ENCODE results near the gene LACTBL1.

Gene LACTBL1

GRCh38 chr1:22944346-22945055 lies 28.2 kb downstream of the LACTBL1 start:
- no peak for DNase-seq (ENCODE audit: low spot score)

DNA sequence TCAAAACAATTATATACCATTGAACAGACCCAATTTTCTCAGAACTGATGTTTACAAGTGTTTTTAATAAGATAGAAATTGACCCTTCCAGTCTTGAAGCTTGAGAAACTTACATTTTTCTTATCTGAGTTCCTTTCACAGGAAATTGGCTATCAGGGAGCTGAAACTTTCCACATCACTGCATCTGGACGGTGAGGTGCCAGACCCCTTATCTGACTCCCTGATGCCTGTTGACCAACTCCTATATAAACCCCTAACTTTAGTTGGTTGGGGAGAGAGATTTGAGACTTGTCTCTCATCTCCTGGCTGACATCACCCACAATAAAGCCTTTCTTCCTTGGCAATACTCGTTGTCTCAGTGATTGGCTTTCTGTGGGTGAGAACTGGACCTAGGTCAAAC lies 31.4 kb downstream of the LACTBL1 start:
- no peak for DNase-seq (ENCODE audit: low spot score)

- no peak for DNase-seq (ENCODE audit: low spot score)
Measured at GRCh38 chr1:22936681-22937080, 36.0 kb downstream of the LACTBL1 start.

DNA sequence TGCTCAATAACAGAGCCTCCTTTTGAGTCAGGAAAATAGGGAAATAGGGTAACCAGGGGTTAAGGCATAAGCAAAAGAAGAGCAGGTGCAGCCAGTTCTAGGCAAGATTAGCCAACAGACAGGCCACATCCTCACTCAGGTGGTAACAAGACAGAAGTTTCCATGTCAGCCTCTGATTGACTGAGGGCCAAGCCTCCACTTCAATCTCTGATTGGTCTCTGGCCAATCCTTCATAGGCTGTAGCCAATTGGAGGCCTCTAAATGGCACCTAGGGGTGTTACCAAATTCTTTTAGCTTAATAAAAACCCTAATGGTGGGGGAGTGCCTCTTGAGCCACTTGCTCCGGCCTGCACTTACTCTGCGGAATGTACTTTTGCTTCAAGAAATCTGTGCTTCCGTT lies 37.2 kb downstream of the LACTBL1 start:
- DNase-seq (ENCODE audit: low spot score), result no peak

GRCh38 chr1:22932803-22933470 lies 39.7 kb downstream of the LACTBL1 start:
- DNase-seq (ENCODE audit: low spot score), result no peak

DNA sequence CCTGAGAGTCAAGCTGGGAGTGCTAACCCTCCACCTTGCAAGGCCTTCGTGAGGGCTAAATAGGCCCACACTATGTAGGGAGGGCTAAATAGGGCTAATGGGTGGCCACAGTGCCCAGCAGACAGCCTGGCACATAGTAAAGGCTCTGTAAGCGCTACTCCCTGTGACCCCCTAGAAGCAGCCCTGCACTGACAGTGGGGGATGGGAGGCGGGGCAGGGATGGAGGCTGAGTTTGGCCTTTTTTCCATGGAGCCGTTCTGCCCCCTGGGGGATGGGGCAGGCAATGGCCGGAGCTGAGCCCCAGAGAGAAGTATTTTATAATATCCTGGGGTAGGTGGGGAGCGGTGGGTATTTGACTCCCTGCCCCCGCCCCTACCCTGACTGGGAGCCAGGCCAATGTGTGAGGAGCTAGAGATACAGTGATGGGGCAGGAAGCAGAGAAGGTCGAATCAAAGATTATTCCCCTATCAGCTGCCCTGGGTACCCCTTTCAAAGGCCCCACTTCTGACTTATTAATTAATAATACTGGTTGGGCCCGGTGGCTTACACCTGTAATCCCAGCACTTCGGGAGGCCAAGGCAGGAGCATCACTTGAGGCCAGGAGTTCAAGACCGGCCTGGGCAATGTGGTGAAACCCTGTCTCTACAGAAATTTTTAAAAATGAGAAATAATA lies 42.3 kb downstream of the LACTBL1 start:
- peak; percentile 31 for DNase-seq (ENCODE audit: low spot score)

DNA sequence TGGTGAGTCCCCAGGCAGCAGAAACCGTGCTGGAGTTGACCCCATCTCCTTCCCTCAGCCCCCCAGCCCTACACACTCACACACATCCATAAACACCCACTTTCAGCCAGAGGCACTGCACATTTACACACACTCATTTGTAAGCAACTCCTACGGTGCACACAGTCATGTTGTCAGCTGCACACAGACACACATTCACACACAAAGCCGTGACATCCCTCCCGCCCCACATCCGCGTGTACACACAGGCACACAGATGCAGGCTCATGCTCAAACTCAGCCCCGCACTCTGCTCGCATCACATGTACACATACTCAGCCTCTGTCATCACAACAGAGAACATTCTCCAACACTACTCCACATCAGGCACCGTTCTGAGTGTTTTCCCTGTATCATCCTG lies 47.6 kb downstream of the LACTBL1 start:
- DNase-seq (ENCODE audit: low spot score), result no peak

DNA sequence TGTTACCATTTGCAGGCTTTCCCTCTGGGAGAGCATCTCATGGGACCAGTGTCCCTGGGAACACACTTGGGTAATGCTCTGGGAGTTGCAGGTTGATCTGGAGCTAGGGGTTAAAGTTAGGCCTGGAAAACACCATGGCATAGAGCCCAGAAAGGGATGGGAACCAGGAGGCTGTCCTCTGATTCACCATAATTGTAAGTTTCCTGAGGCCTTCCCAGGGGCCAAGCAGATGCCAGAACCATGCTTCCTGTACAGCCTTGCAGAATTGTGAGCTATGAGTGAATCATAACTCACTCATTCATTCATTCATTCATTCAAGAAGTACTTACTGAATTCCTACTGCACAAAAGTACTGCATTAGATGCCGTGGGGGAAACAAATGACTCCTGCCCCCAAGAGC lies 50.0 kb downstream of the LACTBL1 start:
- DNase-seq (ENCODE audit: low spot score), result no peak

DNA sequence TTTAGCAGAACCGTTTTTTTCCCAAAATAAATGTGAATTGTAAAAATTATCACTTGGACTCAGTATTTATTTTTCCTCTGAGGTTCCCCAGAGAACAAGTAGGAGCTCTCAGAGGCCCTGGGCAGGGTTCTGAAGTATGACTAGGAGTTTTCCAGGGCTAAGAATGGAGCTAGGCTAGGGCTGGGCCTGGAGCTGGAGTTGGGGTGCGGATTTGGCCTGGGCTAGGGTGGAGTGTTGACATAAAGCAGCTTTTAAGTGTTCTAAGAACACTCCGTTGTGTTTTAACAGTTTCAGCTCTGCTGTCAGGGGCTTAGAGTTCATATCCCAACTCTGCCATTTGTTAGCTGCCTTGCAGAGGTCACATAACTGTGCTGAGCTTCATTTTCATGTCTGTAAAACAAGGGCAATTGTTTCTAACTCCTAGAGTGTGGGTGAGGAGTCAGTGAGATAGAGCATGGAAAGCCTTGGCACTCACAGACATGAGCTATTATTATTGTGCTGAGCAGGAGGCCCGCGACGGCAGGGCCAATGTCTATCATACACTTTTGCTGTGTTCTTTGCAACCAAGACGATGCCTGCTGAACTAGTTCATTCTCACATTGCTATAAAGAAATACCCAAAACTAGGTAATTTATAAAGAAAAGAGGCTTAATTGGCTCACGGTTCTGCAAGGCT lies 51.1 kb downstream of the LACTBL1 start:
- no peak for DNase-seq (ENCODE audit: low spot score)

DNA sequence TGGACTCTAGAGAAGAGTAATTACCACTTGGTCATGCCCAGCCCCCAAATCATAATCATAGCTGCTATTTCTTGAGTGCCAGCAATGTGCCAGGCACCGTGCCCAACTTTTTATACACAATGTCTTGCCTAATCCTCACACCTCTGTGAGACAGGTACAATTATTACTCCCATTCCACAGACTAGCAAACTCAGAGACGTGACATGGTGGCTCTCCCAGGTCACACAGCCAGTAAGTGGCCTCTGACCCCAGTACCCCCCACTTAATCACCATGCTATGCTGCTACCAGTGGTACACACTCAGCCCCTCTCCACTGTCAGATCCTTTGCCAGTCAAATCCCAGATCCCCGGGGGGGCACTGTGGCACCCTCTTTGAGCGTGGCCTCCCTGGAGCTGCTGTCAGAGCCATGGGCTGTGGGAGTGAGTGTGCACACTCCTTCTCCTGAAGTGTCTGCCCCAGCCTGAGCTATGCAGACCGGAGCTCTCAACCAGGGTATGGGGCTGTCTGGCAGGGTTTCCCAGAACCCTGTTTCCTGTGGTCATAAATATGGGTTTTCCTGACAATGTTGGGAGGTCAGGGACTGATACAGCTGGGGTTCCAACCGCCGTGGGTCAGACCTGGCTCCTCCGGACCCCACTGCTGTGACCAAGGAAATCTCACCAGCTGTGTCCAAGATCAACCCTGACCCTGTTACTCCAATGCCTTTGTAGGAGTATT lies 51.8 kb downstream of the LACTBL1 start:
- no peak for DNase-seq (ENCODE audit: low spot score)

DNA sequence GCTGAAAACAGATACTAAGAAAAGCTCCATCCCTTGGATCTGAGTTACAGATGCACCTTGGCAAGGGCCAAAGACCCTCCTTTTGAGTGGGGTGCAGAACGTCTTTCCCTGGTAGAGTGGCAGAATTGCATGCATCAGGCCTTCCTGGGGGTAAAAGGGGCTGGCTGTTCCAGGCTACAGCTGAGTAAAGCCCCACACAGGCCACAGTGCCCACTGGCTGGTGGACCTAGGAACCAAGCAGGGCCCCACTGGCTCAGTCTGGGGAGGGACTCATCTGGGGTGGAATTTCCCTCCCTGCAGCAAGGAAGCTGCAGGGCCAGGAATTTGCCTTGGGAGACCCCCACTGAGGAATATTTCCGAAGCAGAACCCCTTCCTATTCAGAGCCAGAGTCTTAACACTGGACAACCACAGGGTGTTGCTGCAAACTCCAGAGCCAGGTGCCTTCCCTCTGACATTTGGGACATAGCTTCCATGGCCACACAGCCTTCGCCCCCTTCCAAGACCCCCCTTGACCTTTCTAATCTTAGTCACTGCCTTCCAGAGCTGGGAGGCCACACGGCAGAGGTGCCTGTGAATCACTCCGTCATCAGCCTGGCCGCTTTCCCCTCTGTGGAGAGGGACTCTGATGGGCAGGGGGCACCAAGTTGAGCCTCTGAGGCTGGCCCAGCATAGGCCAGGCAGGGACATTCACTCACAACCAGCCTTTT lies 52.5 kb downstream of the LACTBL1 start:
- DNase-seq (ENCODE audit: low spot score), result no peak

GRCh38 chr1:22919341-22920025 lies 53.2 kb downstream of the LACTBL1 start:
- DNase-seq (ENCODE audit: low spot score), result no peak

DNA sequence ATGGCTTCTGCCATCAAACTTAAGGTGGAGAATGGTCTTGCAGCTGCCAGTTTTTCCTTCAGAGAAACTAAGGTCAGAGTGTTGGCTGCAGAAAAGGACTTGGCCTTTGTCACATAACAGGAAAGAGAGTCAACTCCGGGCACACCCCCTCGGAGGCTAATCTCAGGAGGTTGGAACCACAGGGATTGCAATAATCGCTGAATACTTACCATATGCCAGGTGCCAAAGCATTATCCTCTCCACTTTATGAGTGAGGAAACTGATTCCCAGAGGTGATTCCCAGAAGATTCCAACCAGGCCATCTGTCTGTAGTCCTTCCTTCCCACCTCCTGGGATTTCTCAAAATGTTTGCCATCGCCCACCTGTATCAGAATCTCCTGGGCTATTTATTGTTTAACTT lies 54.0 kb downstream of the LACTBL1 start:
- no peak for DNase-seq (ENCODE audit: low spot score)

- no peak for DNase-seq (ENCODE audit: low spot score)
Measured at GRCh38 chr1:22917989-22918388, 54.7 kb downstream of the LACTBL1 start.

DNA sequence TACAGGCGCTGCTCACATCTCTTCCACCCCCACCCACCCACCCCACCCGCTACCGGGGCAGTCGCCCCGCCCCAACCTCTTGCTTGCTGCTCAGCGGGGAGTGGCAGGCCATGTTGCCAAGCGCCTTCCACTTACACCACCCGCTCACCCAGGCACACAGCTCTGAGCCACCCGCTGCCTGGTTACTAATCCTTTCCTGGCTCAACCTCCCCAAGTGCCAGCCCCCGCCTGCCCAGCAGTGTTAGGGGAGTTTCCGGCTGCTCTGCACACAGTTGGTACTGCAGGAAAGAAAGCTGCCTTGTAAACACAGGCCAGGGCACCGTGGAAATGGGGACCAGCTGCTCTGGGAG lies 56.2 kb downstream of the LACTBL1 start:
- no peak for DNase-seq (ENCODE audit: low spot score)

- DNase-seq (ENCODE audit: low spot score), result no peak
Measured at GRCh38 chr1:22915816-22916470, 56.7 kb downstream of the LACTBL1 start.

GRCh38 chr1:22915231-22915630 lies 57.4 kb downstream of the LACTBL1 start:
- DNase-seq (ENCODE audit: low spot score), result no peak

DNA sequence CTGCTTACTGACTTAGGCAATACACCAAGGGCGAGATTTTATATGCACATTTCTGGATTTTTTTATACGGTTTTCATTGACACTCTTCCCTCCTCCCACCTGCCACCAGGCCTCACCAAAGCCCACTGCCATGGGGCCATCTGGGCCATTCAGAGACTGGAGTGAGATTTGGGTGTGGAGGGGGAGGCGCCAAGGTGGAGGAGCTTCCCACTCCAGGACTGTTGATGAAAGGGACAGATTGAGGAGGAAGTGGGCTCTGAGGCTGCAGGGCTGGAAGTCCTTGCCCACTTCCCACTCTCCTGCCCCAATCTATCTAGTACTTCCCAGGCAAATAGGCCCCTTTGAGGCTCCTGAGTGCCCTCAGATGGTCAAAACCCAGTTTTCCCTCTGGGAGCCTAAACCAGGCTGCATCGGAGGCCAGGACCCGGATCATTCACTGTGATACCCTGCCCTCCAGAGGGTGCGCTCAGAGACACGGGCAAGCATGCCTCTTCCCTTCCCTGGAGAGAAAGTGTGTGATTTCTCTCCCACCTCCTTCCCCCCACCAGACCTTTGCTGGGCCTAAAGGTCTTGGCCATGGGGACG lies 57.9 kb downstream of the LACTBL1 start:
- no peak for DNase-seq (ENCODE audit: low spot score)

DNA sequence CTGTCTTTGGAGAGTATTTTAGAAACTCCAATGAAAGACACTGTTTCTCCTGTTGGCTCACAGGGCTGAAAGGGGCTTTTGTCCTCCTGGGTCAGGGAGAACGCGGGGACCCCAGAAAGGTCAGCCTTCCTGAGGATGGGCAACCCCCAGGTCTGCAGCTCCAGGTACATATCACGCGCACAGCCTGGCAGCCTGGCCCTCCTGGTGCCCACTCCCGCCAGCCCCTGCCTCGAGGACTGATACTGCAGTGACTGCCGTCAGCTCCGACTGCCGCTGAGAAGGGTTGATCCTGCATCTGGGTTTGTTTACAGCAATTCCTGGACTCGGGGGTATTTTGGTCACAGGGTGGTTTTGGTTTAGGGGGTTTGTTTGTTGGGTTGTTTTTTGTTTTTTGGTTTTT lies 58.5 kb downstream of the LACTBL1 start:
- no peak for DNase-seq (ENCODE audit: low spot score)

Data from activated CD4-positive, alpha-beta T cell treated with anti-CD3 and anti-CD28 coated beads, Interleukin-2, Interleukin-4, amounts not matched to agents 100 ng/mL and 50 ng/mL, durations not matched to agents 16 hours and 8 hours (primary cell).